Neural cell (in vitro differentiated cells): Measurements from ENCODE around the gene KNG1. TPM values are rescaled to one million over a fixed set of nuclear protein-coding genes. Genes with fewer than 3 reads are reported as not detected.
"Not testable (repeated sequence)": the region's sequence is repeated elsewhere in the genome, so short reads cannot be mapped to it uniquely, and the experiment has no call there.

Experiments used
- H2AFZ ChIP-seq: fragments of 200-600, 300-800 bp; sonication (generic), shearing (Covaris generic); 2 replicates; pipeline ENCODE4 v1.6.0; 2014; ENCODE audit warnings: low read depth, mild to moderate bottlenecking, antibody characterized with exemption, low read length, moderate library complexity
- H3F3A ChIP-seq: fragments of 200-600 bp; shearing (Covaris generic); 2 replicates; pipeline ENCODE4 v1.6.1; 2016; ENCODE audit warnings: mild to moderate bottlenecking, moderate library complexity, mixed read lengths, antibody characterized with exemption, low read length; ENCODE audit not compliant: insufficient read depth, poor library complexity, severe bottlenecking
- H3K27ac ChIP-seq: fragments of 200-600, 300-800 bp; sonication (generic), shearing (Covaris generic); 2 replicates; pipeline ENCODE4 v1.5.1; 2014; ENCODE audit warnings: mild to moderate bottlenecking, low read length, moderate library complexity
- H3K27me3 ChIP-seq: fragments of 300-800, 200-600 bp; sonication (generic), shearing (Covaris generic); 2 replicates; pipeline ENCODE4 v1.6.0; 2014; ENCODE audit warnings: mild to moderate bottlenecking, low read depth, low read length, moderate library complexity; ENCODE audit not compliant: insufficient read depth
- H3K36me3 ChIP-seq: fragments of 300-800, 200-600 bp; sonication (generic), shearing (Covaris generic); 2 replicates; pipeline ENCODE4 v1.5.1; 2014; ENCODE audit warnings: mild to moderate bottlenecking, antibody characterized with exemption, low read length, moderate library complexity; ENCODE audit not compliant: insufficient read depth
- H3K4me2 ChIP-seq: fragments of 300-800, 200-600 bp; sonication (generic), shearing (Covaris generic); 2 replicates; pipeline ENCODE4 v1.6.0; 2014; ENCODE audit warnings: mild to moderate bottlenecking, low read length
- H3K4me3 ChIP-seq: fragments of 300-800, 200-600 bp; sonication (generic), shearing (Covaris generic); 2 replicates; pipeline ENCODE4 v1.5.1; 2014; ENCODE audit warnings: mild to moderate bottlenecking, low read length, moderate library complexity
- H3K79me2 ChIP-seq: fragments of 200-600 bp; shearing (Covaris generic); replicated peaks from 2 replicates; pipeline ENCODE4 v1.6.0; 2014; ENCODE audit warnings: mild to moderate bottlenecking, low read length, moderate library complexity; ENCODE audit not compliant: insufficient read depth
- H3K9ac ChIP-seq: fragments of 300-800, 200-600 bp; sonication (generic), shearing (Covaris generic); 2 replicates; pipeline ENCODE4 v1.6.1; 2016; ENCODE audit warnings: mild to moderate bottlenecking, low read length, mixed read lengths
- H3K9me2 ChIP-seq: fragments of 200-600 bp; shearing (Covaris generic); 2 replicates; pipeline ENCODE4 v1.6.1; 2016; ENCODE audit warnings: mild to moderate bottlenecking, low read length, mixed read lengths; ENCODE audit not compliant: insufficient read depth
- H3K9me3 ChIP-seq: fragments of 200-600, 300-800 bp; sonication (generic), shearing (Covaris generic); 2 replicates; pipeline ENCODE4 v1.6.1; 2016; ENCODE audit warnings: mild to moderate bottlenecking, mixed run types, low read length, moderate library complexity, mixed read lengths
- H4K20me1 ChIP-seq: fragments of 200-600 bp; shearing (Covaris generic); 2 replicates; pipeline ENCODE4 v1.6.1; 2016; ENCODE audit warnings: mild to moderate bottlenecking, mixed run types; ENCODE audit not compliant: insufficient read depth
- CTCF ChIP-seq: fragments of 450-650 bp; IDR thresholded peaks from 2 replicates; pipeline ENCODE4 v1.5.1; 2014; ENCODE audit warnings: antibody characterized with exemption, mild to moderate bottlenecking, moderate library complexity; ENCODE audit not compliant: poor library complexity, severe bottlenecking
- EP300 ChIP-seq: fragments of 450-650 bp; conservative IDR thresholded peaks from 2 replicates; pipeline ENCODE4 v1.6.1; 2014; ENCODE audit warnings: antibody characterized with exemption, mild to moderate bottlenecking, moderate library complexity; ENCODE audit not compliant: poor library complexity, severe bottlenecking
- EZH2 ChIP-seq: fragments of 200-600, 300-800 bp; shearing (Covaris generic), sonication (generic); IDR thresholded peaks from 2 replicates; pipeline ENCODE4 v1.6.1; 2014; ENCODE audit warnings: antibody characterized with exemption, low read length, borderline replicate concordance, mild to moderate bottlenecking; ENCODE audit not compliant: insufficient read depth, poor library complexity, severe bottlenecking
- MXI1 ChIP-seq: fragments of 450-650 bp; conservative IDR thresholded peaks from 2 replicates; pipeline ENCODE4 v1.6.1; 2014; ENCODE audit warnings: antibody characterized with exemption, mild to moderate bottlenecking; ENCODE audit not compliant: poor library complexity, severe bottlenecking
- POLR2AphosphoS5 ChIP-seq: IDR thresholded peaks from 2 replicates; pipeline ENCODE4 v1.6.1; 2012
- RAD21 ChIP-seq: fragments of 450-650 bp; conservative IDR thresholded peaks from 2 replicates; pipeline ENCODE4 v1.6.1; 2014; ENCODE audit warnings: antibody characterized with exemption, mild to moderate bottlenecking, moderate library complexity
- SMC3 ChIP-seq: fragments of 450-650 bp; conservative IDR thresholded peaks from 2 replicates; pipeline ENCODE4 v1.6.1; 2014; ENCODE audit warnings: antibody characterized with exemption, mild to moderate bottlenecking, moderate library complexity; ENCODE audit not compliant: poor library complexity
- TAF1 ChIP-seq: IDR thresholded peaks from 2 replicates; pipeline ENCODE4 v1.6.1; 2012; ENCODE audit warnings: low read depth
- polyA plus RNA-seq: library from polyadenylated mRNA; depleted of rRNA; stranded (reverse); fragments of >200 nt; gene quantifications from 2 replicates; pipeline ENCODE4 v1.2.3, GENCODE V29; 2014
- TF ChIP-seq, protein P1 (sequence below): IDR thresholded peaks from 2 replicates; pipeline ENCODE4 v1.6.1; 2012; ENCODE audit warnings: borderline replicate concordance

The KNG1 gene
- polyA plus RNA-seq, 1 donor from 2014 or later = not detected

- Histone ChIP-seq H3K27ac (no peak overlapping the region), H3K4me3 (no peak overlapping the region), H3F3A (no peaks in the 10 kb centered on the region), H3K4me2 (no peak overlapping the region), H3K9me3 (no peaks in the 10 kb centered on the region), H3K9ac (no peak overlapping the region), H3K9me2 (no peaks in the 10 kb centered on the region), H2AFZ (no peak overlapping the region), H3K79me2 (no peaks in the 10 kb centered on the region), H3K27me3 (no peaks in the 10 kb centered on the region), H3K36me3 (no peaks in the 10 kb centered on the region), H4K20me1 (no peaks in the 10 kb centered on the region)
- no peak for TF ChIP-seq POLR2AphosphoS5
- no peak for TF ChIP-seq RAD21
- TF ChIP-seq TAF1 = no peak
- TF ChIP-seq, protein P1, sequence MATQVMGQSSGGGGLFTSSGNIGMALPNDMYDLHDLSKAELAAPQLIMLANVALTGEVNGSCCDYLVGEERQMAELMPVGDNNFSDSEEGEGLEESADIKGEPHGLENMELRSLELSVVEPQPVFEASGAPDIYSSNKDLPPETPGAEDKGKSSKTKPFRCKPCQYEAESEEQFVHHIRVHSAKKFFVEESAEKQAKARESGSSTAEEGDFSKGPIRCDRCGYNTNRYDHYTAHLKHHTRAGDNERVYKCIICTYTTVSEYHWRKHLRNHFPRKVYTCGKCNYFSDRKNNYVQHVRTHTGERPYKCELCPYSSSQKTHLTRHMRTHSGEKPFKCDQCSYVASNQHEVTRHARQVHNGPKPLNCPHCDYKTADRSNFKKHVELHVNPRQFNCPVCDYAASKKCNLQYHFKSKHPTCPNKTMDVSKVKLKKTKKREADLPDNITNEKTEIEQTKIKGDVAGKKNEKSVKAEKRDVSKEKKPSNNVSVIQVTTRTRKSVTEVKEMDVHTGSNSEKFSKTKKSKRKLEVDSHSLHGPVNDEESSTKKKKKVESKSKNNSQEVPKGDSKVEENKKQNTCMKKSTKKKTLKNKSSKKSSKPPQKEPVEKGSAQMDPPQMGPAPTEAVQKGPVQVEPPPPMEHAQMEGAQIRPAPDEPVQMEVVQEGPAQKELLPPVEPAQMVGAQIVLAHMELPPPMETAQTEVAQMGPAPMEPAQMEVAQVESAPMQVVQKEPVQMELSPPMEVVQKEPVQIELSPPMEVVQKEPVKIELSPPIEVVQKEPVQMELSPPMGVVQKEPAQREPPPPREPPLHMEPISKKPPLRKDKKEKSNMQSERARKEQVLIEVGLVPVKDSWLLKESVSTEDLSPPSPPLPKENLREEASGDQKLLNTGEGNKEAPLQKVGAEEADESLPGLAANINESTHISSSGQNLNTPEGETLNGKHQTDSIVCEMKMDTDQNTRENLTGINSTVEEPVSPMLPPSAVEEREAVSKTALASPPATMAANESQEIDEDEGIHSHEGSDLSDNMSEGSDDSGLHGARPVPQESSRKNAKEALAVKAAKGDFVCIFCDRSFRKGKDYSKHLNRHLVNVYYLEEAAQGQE = no peak
- no peak for TF ChIP-seq EP300
- no peak for TF ChIP-seq MXI1
- no peak for TF ChIP-seq CTCF
- no peak for TF ChIP-seq EZH2
Observed at GRCh38 chr3:186697510-186697909, 19.6 kb upstream of the KNG1 start.

GRCh38 chr3:186700267-186700666 is 16.9 kb upstream of the KNG1 start:
- Histone ChIP-seq H3K27me3 (no peaks in the 10 kb centered on the region), H3K9ac (no peak overlapping the region), H3F3A (no peaks in the 10 kb centered on the region), H3K27ac (no peak overlapping the region), H3K36me3 (no peaks in the 10 kb centered on the region), H3K9me2 (no peaks in the 10 kb centered on the region), H4K20me1 (no peaks in the 10 kb centered on the region), H3K4me2 (no peak overlapping the region), H3K4me3 (no peak overlapping the region), H3K9me3 (no peaks in the 10 kb centered on the region), H3K79me2 (no peaks in the 10 kb centered on the region), H2AFZ (no peak overlapping the region)
- TF ChIP-seq EP300 (no peak), SMC3 (no peak), MXI1 (no peak), CTCF (no peak)

GRCh38 chr3:186702451-186702850 is 14.7 kb upstream of the KNG1 start:
- not testable (repeated sequence) for H3K36me3 ChIP-seq, H3K79me2 ChIP-seq, H3K9me2 ChIP-seq, H4K20me1 ChIP-seq, H3K27ac ChIP-seq, H3K4me2 ChIP-seq, H2AFZ ChIP-seq, H3K4me3 ChIP-seq, H3K27me3 ChIP-seq, H3K9me3 ChIP-seq, H3F3A ChIP-seq, H3K9ac ChIP-seq
